ES-I3 (cell line): ENCODE results near the gene PER1.
"Not testable (repeated sequence)": the region's sequence is repeated elsewhere in the genome, so short reads cannot be mapped to it uniquely, and the experiment has no call there.

Experiments used
- H3K36me3 ChIP-seq: 2 replicates; pipeline ENCODE4 v1.6.1; 2013; ENCODE audit warnings: mild to moderate bottlenecking, low read length, control low read depth, moderate library complexity; ENCODE audit not compliant: insufficient read depth
- H3K4me1 ChIP-seq: 2 replicates; pipeline ENCODE4 v1.6.1; 2013; ENCODE audit warnings: mild to moderate bottlenecking, control low read depth, low read length; ENCODE audit not compliant: insufficient read depth
- H3K9ac ChIP-seq: 2 replicates; pipeline ENCODE4 v1.6.1; 2013; ENCODE audit warnings: low read depth, mild to moderate bottlenecking, low read length, moderate library complexity
- H3K9me3 ChIP-seq: 2 replicates; pipeline ENCODE4 v1.6.1; 2013; ENCODE audit warnings: mild to moderate bottlenecking, low read length, moderate library complexity; ENCODE audit not compliant: control insufficient read depth, insufficient read depth

The PER1 gene

GRCh38 chr17:8119581-8120519, 32.4 kb downstream of the PER1 start:
- no peaks in the 10 kb centered on the region for H3K4me1 ChIP-seq

GRCh38 chr17:8118769-8119580, 33.2 kb downstream of the PER1 start:
- Histone ChIP-seq H3K4me1 (no peaks in the 10 kb centered on the region), H3K9me3 (no peaks in the 10 kb centered on the region), H3K9ac (peak overlapping the region; percentile 75; the same call in 1 of the 2 replicates), H3K36me3 (no peaks in the 10 kb centered on the region)

More at GRCh38 chr17:8119581-8120519, 32.4 kb downstream of the PER1 start:
- Histone ChIP-seq H3K36me3 (no peaks in the 10 kb centered on the region), H3K9me3 (no peaks in the 10 kb centered on the region), H3K9ac (peak overlapping the region; percentile 81)

- Histone ChIP-seq H3K4me1 (no peaks in the 10 kb centered on the region), H3K9me3 (no peaks in the 10 kb centered on the region), H3K36me3 (no peaks in the 10 kb centered on the region), H3K9ac (peak within 1 kb of the TSS; percentile 75; the same call in 1 of the 2 replicates)
These were observed 34.0 kb downstream of the PER1 start, which contains the start of gene ALOXE3 for GRCh38 chr17:8117980-8118768. Gene ALOXE3 (minus strand): TSS chr17:8118514. CDS start chr17:8117990, 524 bp downstream.

- Histone ChIP-seq H3K9me3 (no peaks in the 10 kb centered on the region), H3K4me1 (no peaks in the 10 kb centered on the region), H3K9ac (peak overlapping the region; percentile 75; the same call in 1 of the 2 replicates), H3K36me3 (no peaks in the 10 kb centered on the region)
These were observed 34.7 kb downstream of the PER1 start for GRCh38 chr17:8117367-8117979.

GRCh38 chr17:8116776-8117175, 35.4 kb downstream of the PER1 start:
- H3K9ac ChIP-seq: no peak overlapping the region; the same call in 1 of the 2 replicates
- H3K4me1 ChIP-seq: no peaks in the 10 kb centered on the region
- no peaks in the 10 kb centered on the region for H3K36me3 ChIP-seq
- H3K9me3 ChIP-seq: no peaks in the 10 kb centered on the region

GRCh38 chr17:8110907-8111306, 41.3 kb downstream of the PER1 start:
- H3K36me3 ChIP-seq: no peaks in the 10 kb centered on the region
- H3K9me3 ChIP-seq: no peaks in the 10 kb centered on the region
- H3K4me1 ChIP-seq: no peaks in the 10 kb centered on the region
- no peak overlapping the region for H3K9ac ChIP-seq

GRCh38 chr17:8110456-8110804, 41.8 kb downstream of the PER1 start:
- H3K9ac ChIP-seq: no peak overlapping the region

GRCh38 chr17:8109661-8110455, 42.3 kb downstream of the PER1 start:
- peak overlapping the region; percentile 61 for H3K9ac ChIP-seq
- H3K4me1 ChIP-seq: no peaks in the 10 kb centered on the region
- H3K36me3 ChIP-seq: no peaks in the 10 kb centered on the region
- H3K9me3 ChIP-seq: no peaks in the 10 kb centered on the region

More at GRCh38 chr17:8110456-8110804, 41.8 kb downstream of the PER1 start:
- Histone ChIP-seq H3K4me1 (no peaks in the 10 kb centered on the region), H3K36me3 (no peaks in the 10 kb centered on the region), H3K9me3 (no peaks in the 10 kb centered on the region)

GRCh38 chr17:8108972-8109660, 43.1 kb downstream of the PER1 start:
- Histone ChIP-seq H3K4me1 (no peaks in the 10 kb centered on the region), H3K9ac (no peak overlapping the region), H3K9me3 (no peaks in the 10 kb centered on the region), H3K36me3 (no peaks in the 10 kb centered on the region)

- not testable (repeated sequence) for H3K9me3 ChIP-seq, H3K9ac ChIP-seq, H3K4me1 ChIP-seq, H3K36me3 ChIP-seq
These were observed 45.2 kb downstream of the PER1 start for GRCh38 chr17:8106980-8107379.

- Histone ChIP-seq H3K36me3 (no peaks in the 10 kb centered on the region), H3K9ac (no peak overlapping the region), H3K4me1 (no peaks in the 10 kb centered on the region), H3K9me3 (no peaks in the 10 kb centered on the region)
These were observed 46.2 kb downstream of the PER1 start for GRCh38 chr17:8105957-8106398.

- no peaks in the 10 kb centered on the region for H3K9me3 ChIP-seq
- no peak overlapping the region for H3K9ac ChIP-seq
- H3K36me3 ChIP-seq: no peaks in the 10 kb centered on the region
- no peaks in the 10 kb centered on the region for H3K4me1 ChIP-seq
These were observed 47.3 kb downstream of the PER1 start for GRCh38 chr17:8104911-8105310.
